GM19438 (cell line): ENCODE measurements around the gene HDAC4.

ENCODE experiments used
- ATAC-seq: cut with Tn5 transposase; IDR thresholded peaks from one replicate; pipeline ENCODE4 v1.9.1; 2021; ENCODE audit warnings: low read depth; ENCODE audit not compliant: unreplicated experiment

Gene HDAC4

DNA sequence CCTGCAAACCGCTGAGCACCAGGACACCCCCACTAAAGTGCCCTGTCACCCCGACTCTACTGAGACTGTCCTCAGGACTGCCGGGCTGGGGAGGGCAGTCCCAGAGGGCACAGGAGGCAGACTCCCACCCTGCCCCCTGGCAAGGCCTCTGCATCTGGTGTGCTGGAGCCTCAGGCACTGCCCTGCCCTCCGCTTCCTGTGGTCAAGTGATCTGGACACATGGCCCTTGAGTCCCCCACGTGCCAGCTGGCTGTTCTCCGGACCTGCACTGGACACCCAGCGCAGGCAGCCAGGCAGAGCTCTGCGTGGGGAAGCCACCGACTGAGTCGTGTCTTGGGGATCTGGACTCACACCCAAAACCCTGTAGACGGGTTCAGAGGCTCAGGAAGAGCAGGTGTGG, 335.3 kb downstream of the HDAC4 start:
- ATAC-seq: no peak

DNA sequence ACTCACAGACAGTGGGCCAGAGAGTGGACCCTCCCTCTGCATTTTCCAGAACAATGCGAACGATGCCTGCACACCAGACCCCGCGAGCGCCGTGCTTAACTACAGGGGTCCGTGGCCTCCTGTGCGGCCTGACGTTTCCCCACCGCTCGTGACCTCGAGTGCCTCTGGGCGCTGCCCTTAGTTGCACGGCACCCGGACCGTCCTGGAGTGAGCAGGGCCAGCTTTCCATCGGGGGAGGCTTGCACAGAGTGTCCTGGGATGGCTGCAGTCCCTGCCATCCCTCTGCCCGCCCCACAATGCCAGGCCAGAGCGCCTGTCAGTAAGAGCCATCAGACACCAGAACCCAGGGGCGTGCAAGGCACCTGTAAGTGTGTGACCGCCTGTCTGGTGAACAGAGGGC, 335.9 kb downstream of the HDAC4 start:
- ATAC-seq: no peak

DNA sequence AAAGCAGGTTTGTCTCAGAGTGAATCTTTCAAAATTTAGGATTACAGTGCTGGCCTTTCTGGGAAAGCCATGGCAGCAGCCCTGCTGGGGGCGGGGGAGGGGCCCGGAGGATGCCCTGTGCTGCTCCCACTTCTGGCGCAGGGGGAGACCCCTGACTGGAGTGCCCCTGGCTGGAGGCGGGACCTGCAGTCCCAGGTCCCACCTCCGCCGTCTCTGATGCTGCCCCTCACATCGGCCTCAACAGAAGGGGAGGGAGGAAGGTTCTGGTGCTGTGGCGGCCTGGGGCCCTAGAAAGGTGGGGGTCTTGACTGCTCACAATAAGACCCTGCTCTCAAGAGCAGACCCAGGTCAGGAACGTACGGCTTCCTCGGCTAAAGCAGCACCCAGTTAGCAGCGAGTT, 336.6 kb downstream of the HDAC4 start:
- no peak for ATAC-seq

DNA sequence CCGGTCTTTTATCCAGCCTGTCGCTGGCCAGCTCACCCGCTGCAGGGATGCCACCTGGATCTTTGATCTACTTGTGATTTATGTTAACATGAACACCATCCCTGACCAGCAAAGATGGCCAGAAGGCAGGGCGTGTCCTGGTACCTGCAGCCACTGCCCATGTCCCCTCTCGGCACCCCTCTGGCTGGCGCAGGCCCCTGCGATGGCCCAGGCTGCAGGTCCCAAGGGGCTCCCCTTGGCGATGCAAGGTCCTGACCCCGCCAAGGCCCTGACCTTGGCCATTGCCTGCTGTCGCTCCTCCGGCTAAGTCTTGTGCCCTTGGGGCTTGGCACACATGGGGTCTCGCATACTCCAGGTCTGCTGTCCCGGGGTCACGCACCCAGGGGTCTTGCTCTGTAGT, 338.1 kb downstream of the HDAC4 start:
- no peak for ATAC-seq

DNA sequence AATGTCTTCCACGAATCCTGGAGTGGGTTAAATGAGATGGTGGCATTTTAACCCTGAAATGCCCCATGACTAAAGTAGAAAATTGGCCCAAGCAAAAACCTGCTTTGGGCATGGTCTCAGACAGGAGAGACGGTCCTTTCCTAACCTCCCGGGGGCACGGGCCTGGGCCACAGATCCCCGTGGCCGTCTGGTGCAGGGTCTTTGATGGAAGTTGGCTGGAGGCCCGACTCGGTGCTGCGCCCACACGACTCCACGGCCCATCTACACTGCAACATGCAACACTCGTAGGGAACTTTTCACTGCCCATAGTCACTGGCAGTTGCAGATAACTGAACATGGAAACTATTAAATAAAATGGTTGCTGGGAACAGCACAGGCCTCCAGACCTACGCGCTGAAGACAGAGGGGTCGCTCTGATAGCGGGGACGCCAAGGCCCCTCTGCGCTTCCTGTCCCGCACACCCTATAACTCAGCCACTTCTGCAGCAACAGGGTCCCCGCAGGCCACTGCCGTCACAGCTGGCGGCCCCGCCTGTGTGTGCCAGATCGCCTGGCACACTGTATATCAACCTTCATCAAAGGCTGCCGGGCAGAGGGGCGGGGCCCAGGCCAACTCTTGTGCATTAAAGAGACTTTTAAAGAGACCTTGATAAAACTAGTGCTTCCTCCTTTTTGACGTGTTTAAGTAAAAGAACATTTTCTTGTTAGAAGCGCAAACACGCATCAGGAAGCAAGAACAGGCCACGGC, 338.8 kb downstream of the HDAC4 start:
- no peak for ATAC-seq

DNA sequence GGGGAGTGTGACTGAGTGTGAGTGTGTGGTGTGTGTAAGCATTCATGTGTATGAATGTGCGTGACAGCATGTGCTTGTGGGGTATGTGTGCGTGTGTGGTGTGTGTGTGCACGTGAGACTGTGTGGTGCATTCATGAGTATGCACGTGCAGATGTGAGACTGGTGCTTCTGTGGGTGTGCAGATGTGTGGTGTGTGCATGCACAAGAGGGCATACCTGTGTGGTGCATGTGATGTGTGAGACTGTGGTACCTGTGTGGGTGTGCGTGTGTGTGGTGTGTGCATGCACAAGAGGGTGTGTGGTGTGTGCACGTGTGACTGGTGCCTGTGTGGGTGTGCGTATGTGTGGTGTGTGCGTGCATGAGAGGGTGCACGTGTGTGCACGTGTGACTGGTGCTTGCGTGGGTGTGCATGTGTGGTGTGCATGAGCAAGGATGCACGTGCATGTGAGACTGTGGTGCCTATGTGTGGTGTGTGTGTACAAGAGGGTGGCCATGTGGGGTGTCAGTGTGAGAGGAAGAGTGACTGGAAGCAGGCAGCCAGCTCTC, 339.6 kb downstream of the HDAC4 start:
- no peak for ATAC-seq

DNA sequence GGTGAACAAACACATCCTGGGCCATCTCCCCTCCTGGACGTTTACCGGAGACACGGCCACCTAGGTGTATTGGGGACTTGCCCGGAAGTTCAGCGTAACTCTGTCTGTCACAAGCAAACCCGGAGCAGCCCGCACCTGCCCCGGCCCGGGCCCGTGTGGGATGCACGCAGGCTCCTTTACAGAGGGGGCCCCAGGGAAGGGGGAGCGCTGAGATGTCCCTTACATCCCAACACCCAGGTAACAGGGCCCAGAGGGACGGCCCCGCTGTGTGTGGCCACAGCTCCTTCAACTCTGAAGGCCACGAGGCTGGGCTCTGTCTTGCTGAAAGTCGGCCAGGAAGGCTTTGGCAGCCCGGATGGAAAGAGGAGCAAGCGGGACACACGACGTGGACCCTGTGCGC, 340.1 kb downstream of the HDAC4 start:
- no peak for ATAC-seq

DNA sequence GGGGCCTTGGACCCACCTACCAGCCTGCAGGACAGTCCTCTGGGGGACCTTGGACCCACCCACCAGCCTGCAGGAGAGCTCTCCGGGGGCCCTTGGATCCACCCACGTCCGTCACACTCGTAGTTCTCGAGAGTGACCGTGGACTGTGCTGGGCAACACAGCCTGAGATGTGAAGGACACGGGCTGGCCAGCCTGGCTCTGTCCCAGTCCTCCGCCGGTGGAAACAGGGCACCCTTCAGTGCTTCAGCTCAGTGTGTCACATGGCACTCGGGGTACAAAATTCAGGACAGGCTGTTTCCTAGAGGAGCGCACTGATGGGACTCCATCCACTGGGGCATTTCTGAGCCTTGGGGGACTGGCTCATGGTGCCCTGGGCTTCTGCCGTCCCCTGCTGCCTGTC, 341.0 kb downstream of the HDAC4 start:
- ATAC-seq: no peak

DNA sequence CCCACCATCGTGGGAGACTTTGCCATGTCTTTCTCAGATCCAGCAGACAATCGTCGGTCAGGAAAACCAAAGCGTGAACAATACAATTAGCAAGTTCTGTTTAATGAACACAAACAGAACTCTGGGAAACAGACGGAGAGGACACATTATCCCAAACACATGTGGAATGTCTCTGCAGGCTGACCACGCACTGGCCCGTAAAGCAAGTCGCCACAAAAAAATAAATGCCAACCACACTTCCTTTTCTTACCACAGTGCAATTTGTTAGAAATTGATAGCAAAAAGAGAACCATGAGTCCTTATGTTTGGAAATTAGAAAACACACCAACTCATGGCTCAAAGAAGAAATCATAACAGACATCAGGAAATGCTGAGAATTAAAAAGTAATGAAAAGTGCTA, 342.1 kb downstream of the HDAC4 start:
- no peak for ATAC-seq

DNA sequence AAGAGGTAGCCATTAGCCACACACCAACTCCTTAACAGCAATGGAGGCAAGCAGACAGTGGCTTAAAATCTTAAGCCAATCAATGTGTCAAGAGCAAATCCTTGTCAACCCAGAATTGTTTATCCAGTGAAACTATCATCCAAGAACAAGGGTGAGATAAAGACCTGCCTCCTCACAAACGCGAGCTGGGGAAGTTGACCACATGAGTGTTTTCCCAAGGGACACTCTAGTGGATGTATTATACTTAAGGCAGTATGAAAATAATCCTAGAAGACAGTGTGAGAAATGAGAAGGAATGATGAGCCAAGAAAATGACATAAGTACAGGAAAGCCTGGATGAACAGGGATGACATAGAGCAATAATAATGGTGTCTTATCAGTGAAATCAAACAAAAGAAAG, 343.3 kb downstream of the HDAC4 start:
- no peak for ATAC-seq

DNA sequence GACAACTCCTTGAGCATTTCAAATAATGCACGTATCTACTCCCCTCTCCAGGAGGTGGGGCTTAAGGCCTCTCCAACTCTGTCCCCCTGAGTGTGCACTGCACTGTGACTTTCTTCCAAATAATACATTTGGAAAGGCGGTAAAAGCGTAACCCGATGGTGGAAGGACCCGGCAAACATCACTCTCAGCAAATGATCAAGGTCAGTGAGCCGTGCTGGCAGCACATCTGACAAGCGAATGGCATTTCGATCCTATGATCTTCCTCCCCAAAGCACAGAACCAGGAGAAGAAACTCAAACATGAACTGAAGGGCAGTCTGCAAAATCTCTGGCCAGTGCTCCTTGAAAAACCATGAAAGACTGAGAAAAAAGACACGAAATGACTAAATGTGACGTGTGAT, 344.2 kb downstream of the HDAC4 start:
- no peak for ATAC-seq

DNA sequence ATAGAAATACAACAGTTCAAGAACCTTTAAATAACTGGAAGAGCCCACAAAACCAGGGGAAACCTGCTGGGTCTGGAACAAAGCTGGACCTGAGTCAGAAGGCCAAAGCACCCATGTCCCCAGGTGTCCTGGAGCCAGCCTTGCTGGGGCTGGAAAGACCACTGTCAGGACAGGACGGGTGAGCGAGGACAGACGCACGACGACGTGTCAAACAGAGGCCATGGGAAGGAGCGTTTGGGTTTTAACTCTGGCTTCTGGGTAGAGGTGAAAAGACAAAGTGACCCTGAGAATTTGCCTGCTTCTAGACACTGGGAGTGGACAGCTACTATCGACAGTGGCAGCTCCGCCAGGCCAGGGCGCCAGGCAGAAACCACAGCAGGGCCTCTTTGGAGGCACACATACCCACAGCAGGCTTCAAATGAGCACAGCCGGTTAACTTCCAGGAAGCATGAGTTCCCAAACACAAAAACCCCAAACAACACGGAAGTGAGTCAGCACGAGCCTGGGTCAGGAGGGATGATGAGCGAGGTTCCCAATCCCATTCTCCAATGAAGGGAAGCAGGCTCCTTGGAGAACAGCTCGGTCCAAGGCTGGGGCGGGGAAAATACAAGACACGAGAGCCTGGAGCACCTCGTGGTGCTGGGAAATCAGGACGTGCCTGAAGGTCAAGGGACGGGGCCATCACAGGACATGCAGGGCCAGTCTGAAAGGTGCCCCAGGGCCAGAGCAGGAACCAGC, 344.9 kb downstream of the HDAC4 start:
- ATAC-seq: no peak

DNA sequence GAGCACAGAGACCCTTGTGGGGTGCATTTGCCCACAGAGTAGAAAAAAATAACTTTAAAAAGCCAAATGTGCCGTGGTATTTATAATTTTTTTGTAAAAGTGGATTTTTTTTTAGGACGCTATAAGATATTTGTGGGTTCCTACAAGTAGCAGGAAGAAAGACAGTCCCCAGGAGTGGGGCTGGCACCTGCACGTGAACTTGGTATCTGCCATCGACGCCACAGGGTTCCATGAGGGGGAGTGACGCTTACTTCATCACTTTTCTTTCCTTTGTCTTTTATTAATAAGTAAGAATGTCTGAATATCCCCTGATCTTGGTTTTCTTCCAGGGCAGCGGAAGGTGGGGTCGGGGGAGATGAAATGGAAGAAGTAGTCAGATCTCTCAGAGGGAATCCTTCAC, 345.9 kb downstream of the HDAC4 start:
- ATAC-seq: no peak

DNA sequence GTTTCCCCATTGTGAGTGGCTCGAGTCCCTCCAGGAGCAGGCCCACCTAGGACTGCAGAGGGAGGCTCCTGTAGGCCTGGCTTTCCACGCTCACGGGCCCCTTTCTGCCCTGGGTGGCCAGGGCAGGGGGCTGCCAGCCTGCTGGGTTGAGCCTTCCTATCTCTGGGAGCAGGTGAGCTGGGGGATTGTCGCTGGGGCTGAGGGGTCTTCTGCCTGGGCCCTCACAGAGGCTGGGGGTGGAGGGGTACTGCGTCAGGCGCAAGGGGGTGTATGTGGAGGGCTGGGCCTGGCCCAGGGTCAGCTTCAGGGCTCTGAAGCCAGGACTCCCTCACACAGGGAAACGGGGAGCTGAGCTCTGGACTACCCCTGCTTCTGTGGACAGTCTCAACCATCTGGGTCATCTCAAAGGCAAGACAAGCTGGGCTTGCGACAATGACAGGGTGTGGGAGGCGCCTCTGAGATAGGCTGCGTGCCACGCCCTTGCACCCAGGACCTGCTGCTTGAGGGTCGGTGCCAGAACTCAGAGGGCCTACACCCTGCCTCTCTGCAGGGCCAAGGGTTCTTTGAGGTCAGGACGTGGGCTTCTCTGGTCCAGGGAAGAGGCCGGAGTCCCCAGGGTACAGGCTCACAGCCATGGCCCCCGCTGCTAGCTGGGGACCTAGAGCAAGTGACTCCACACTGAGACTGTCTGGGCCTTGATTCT, 346.9 kb downstream of the HDAC4 start:
- no peak for ATAC-seq

DNA sequence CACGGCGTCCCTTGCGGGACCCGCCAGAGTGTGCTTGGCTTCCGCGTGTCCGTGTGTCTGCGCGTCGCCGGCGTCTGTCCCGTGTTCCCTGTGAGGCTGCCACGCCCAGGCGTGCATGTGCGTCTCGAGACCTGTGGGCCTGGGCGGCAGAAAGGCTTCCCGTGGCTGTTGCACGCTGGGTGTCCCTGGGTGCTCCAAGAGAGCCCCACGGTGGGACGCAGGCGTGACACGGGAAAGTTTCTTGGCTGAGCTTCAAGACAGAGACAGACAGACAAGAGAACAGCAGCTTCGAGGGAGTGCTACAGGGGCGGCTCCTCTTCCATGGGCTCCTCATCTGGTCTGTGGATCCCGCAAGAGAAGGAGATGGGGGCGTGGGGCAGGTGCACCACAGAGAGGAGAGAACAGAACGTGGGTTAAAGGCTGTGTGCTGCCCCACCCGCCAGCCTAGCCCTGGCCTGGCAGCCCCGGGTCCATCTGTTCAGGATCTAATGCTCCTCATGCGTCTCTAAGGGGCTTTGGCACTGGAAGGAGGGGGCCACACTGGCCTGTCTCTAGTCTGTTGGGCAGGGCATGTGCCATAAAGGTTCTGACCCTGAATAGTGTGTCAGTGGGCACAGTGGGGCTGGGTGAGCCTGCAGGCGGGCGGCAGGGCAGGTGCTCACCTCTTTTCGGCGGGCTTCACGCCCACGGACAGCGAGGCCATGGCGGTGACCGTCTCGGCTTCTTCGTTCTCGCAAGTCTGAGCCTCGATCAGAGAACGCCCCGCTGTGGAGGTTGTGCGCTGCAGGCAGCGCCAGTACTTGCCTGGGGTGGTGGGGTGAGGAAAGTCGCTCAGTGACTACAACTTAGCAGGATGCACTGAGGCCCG, 347.8 kb downstream of the HDAC4 start:
- no peak for ATAC-seq

DNA sequence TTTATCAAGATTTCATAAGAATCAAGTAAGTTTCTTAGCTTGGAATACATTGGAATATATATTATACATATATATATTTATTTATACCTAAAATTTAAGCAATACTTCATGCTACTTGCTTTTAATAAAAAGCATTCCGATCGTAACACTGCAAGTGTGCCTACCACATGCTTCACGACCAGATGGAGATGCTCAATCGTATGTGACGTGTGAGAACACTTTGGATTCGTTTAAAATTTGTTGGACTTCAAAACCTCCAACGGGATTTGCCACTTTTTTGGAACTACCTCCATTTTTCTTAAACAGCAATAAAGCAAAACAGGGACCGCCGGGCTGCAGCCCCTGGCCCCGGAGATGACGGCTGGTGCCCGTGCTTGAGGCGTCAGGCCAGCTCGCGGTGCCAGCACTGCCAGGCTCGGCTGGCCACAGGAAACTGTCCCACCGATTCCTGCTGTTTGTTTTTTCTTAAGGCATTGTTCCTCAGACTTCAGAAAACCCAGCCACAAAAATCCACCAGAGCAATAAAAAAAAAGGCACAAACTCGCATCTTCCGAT, 348.9 kb downstream of the HDAC4 start:
- ATAC-seq: no peak

DNA sequence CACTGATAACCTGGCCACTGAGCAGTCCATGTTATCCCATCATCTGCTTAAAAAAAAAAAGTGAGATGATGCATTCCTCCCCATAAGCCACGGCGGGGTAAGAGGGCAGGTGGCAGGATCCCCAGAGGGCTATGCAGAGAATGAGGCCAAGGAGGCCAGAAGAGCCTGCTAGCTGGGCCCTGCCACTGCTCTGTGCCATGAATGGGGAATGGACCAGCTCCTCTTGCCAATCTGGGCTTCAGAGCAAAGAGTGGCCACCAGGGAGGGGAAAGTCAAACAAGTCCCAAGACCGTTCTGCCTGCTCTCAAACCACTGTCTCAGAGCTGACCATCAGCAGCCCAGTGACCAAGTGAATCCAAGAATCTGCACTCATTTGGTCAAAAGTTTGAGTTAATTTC, 350.6 kb downstream of the HDAC4 start:
- no peak for ATAC-seq

DNA sequence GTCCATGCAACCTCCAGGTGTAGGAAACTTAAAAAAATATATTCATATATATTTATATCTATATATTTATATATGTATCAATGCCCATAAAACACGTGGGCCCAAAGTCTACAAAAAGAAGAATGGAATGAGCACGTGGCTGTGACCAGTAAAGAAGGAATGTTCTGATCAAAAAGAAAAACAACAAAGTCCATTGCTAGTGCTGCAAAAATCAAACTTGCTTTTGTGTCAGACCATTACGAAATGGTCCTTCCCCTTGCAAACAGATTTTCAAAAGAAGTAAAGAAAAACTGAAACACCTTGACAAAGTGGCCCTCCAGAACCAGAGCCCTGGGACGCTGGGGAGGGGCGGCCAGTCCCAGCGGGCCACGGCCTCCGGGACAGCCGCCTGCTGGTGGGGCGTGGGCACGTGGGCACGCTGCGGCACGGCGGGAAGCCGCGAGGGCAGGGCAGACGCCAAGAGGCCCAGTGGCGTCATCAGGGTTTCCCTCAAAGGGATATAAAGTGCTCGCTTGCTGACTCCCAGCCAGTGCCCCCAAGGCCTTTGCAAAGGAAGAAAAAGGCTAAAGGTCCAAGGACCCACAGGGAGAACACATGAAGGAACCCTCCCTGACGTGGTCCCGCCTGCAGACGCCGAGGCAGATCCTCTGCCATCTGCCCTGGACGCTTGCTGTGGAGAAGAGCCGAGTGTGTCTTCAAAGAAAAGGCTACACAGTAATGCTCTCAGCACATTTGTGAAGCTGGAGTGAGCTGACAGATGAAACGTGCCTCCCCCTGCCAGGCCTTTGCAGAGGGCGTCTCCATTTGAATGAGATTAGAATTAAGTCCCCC, 351.2 kb downstream of the HDAC4 start:
- no peak for ATAC-seq

DNA sequence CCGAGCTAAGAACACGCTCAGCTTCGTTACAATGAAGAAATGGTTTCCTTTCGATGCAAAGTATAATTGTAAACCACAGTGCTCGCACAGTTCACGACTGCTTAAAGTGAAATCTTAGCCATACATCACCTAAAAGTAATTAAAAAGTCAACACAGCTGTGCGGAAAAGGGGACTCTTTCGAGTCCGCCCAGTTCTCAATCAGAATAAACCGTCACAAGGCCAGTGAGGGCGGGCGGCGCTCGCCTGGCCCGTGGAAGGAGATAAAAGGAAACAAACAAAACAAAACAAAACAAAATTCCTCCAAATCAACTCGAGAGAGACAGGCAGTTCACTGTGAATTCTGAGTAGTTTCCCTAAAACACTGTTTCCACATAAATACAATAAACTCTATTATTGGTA, 352.1 kb downstream of the HDAC4 start:
- ATAC-seq: no peak
